Panc1 (cell line): ENCODE results near the gene SUN1. TPM values are rescaled to one million over a fixed set of nuclear protein-coding genes. Genes with fewer than 3 reads are reported as not detected.
A peak's percentile ranks its signal among the peaks of the same experiment; 100 is the strongest.

Experiments
- ATAC-seq: fragments of 200-7000 bp; cut with Tn5 transposase; 2 replicates; pipeline ENCODE4 v1.9.1; 2020; ENCODE audit warnings: mild to moderate bottlenecking, moderate library complexity
- BruUV-seq: library from RNA; stranded (reverse); fragments of 400-500 nt; replicated peaks from 2 replicates; lab custom pipeline; 2021; lab: Mats Ljungman, UMichigan
- CTCF ChIA-PET: fragments of 300-600 bp; sonication (Branson Sonifier 250); formaldehyde crosslinking; loops from one replicate; lab custom pipeline; 2022; ENCODE audit warnings: antibody characterized with exemption; lab: Charles Lee
- POLR2A ChIA-PET: fragments of 300-600 bp; sonication (Branson Sonifier 250); formaldehyde crosslinking; loops from one replicate; lab custom pipeline; 2022; ENCODE audit warnings: antibody characterized with exemption; lab: Charles Lee
- DNase-seq: peaks from one replicate; pipeline ENCODE4 v3.0.0-alpha.2; 2010; ENCODE audit warnings: low read depth, low spot score
- H3K27ac ChIP-seq: 2 replicates; pipeline ENCODE4 v1.5.1; 2011; ENCODE audit warnings: mild to moderate bottlenecking, low read length, inconsistent platforms
- H3K27me3 ChIP-seq: fragments of 200-500 bp; sonication (Bioruptor generic); 2 replicates; pipeline ENCODE4 v1.6.0; 2014; ENCODE audit warnings: low read length, inconsistent platforms; ENCODE audit not compliant: control insufficient read depth, insufficient read depth
- H3K36me3 ChIP-seq: fragments of 200-500 bp; sonication (Bioruptor generic); 2 replicates; pipeline ENCODE4 v1.5.1; 2014; ENCODE audit warnings: inconsistent platforms, mild to moderate bottlenecking, low read length, moderate library complexity; ENCODE audit not compliant: control insufficient read depth, insufficient read depth
- H3K4me1 ChIP-seq: 2 replicates; pipeline ENCODE4 v1.5.1; 2011; ENCODE audit warnings: inconsistent platforms, mild to moderate bottlenecking, low read length, moderate library complexity; ENCODE audit not compliant: control insufficient read depth, insufficient read depth
- H3K4me3 ChIP-seq, 2 experiments: 2 replicates each; pipeline ENCODE4 v1.5.1; 2011 to 2012; ENCODE audit warnings: low read depth in 2 of 2, low read length in 2 of 2, mild to moderate bottlenecking in 2 of 2, inconsistent platforms in 1 of 2, moderate library complexity in 1 of 2
- H3K9me3 ChIP-seq: fragments of 200-500 bp; sonication (Bioruptor generic); 2 replicates; pipeline ENCODE4 v1.5.1; 2014; ENCODE audit warnings: low read depth, mild to moderate bottlenecking, inconsistent platforms, low read length, moderate library complexity; ENCODE audit not compliant: control insufficient read depth, insufficient read depth
- CTCF ChIP-seq: fragments of 450-650 bp; IDR thresholded peaks from 2 replicates; pipeline ENCODE4 v1.5.1; 2017; ENCODE audit warnings: mild to moderate bottlenecking
- POLR2AphosphoS5 ChIP-seq: IDR thresholded peaks from 2 replicates; pipeline ENCODE4 v1.6.1; 2012; ENCODE audit warnings: mild to moderate bottlenecking, low read depth, low read length, moderate library complexity
- REST ChIP-seq, 2 experiments: IDR thresholded peaks; 2 replicates each; pipeline ENCODE4 v1.6.1; 2011 to 2012; ENCODE audit warnings: low read depth in 2 of 2, control low read depth in 1 of 2, low read length in 1 of 2, mild to moderate bottlenecking in 1 of 2, moderate library complexity in 1 of 2; ENCODE audit not compliant: insufficient read depth in 1 of 2
- SIN3A ChIP-seq: IDR thresholded peaks from 2 replicates; pipeline ENCODE4 v1.6.1; 2012; ENCODE audit warnings: low read depth, mild to moderate bottlenecking, low read length, moderate library complexity, borderline replicate concordance; ENCODE audit not compliant: insufficient read depth
- TCF7L2 ChIP-seq: IDR thresholded peaks from 2 replicates; pipeline ENCODE4 v1.6.1; 2011; ENCODE audit warnings: mild to moderate bottlenecking, low read depth, low read length, inconsistent platforms
- in situ Hi-C: cut with HindIII; loops from 2 replicates; pipeline ENCODE4 v1.10.0; 2016; ENCODE audit warnings: low sequenced_read_pairs, low pct_unique_long_range_greater_than_20kb
- intact Hi-C: fragments of 100-400 bp; cut with micrococcal nuclease; formaldehyde crosslinking; loops from one replicate; pipeline ENCODE4 v1.10.0; 2022; ENCODE audit not compliant: unreplicated experiment
- total RNA-seq: library from RNA; stranded (reverse); gene quantifications from one replicate; pipeline ENCODE4 v1.2.1, GENCODE V29; 2021; ENCODE audit not compliant: unreplicated experiment

The SUN1 gene
- total RNA-seq, 1 experiment from 2014 or later, result 244 TPM

GRCh38 chr7:824081-824480, 8.2 kb upstream of the SUN1 start:
- TF ChIP-seq CTCF (no peak), REST (IDR thresholded peaks at IDR 0.05; ENCODE audit: insufficient read depth in 1 of 2, low read depth in 2 of 2, low read length in 1 of 2) (no peak), SIN3A (no peak), POLR2AphosphoS5 (no peak), TCF7L2 (no peak)
- Histone ChIP-seq H3K27ac (no peak overlapping the region), H3K27me3 (no peaks in the 10 kb centered on the region), H3K9me3 (no peaks in the 10 kb centered on the region), H3K36me3 (no peaks in the 10 kb centered on the region), H3K4me3 (no peak overlapping the region), H3K4me1 (peaks cover 10% of the 10 kb centered on the region; the same call in 1 of the 2 replicates)
- ChIA-PET CTCF (no interaction called here), POLR2A (no interaction called here)
- DNase-seq, result no peak
- intact Hi-C loops (no loop called here), in situ Hi-C loops (no loop called here)
- no TSS peak for BruUV-seq
- peak; percentile 46; the same call in 1 of the 2 replicates for ATAC-seq

- Histone ChIP-seq H3K9me3 (no peaks in the 10 kb centered on the region), H3K36me3 (no peaks in the 10 kb centered on the region), H3K4me1 (peaks cover 10% of the 10 kb centered on the region; the same call in 1 of the 2 replicates), H3K27me3 (no peaks in the 10 kb centered on the region), H3K4me3 (no peak overlapping the region), H3K27ac (no peak overlapping the region)
- in situ Hi-C loops, result no loop called here
- POLR2A ChIA-PET, result no interaction called here
- CTCF ChIA-PET, result no interaction called here
- no peak for DNase-seq
- no TSS peak for BruUV-seq
- TF ChIP-seq REST (IDR thresholded peaks at IDR 0.05; ENCODE audit: insufficient read depth in 1 of 2, low read depth in 2 of 2, low read length in 1 of 2) (no peak), CTCF (no peak), SIN3A (no peak), POLR2AphosphoS5 (no peak), TCF7L2 (no peak)
- ATAC-seq, result no peak
- intact Hi-C loops, result no loop called here
These were observed 7.6 kb upstream of the SUN1 start for GRCh38 chr7:824664-825063.
